GM19023 (cell line): ENCODE measurements around the gene USP10.

Source experiments
- ATAC-seq: cut with Tn5 transposase; IDR thresholded peaks from one replicate; pipeline ENCODE4 v1.9.1; 2021; ENCODE audit warnings: mild to moderate bottlenecking, moderate library complexity; ENCODE audit not compliant: unreplicated experiment

Gene USP10

DNA sequence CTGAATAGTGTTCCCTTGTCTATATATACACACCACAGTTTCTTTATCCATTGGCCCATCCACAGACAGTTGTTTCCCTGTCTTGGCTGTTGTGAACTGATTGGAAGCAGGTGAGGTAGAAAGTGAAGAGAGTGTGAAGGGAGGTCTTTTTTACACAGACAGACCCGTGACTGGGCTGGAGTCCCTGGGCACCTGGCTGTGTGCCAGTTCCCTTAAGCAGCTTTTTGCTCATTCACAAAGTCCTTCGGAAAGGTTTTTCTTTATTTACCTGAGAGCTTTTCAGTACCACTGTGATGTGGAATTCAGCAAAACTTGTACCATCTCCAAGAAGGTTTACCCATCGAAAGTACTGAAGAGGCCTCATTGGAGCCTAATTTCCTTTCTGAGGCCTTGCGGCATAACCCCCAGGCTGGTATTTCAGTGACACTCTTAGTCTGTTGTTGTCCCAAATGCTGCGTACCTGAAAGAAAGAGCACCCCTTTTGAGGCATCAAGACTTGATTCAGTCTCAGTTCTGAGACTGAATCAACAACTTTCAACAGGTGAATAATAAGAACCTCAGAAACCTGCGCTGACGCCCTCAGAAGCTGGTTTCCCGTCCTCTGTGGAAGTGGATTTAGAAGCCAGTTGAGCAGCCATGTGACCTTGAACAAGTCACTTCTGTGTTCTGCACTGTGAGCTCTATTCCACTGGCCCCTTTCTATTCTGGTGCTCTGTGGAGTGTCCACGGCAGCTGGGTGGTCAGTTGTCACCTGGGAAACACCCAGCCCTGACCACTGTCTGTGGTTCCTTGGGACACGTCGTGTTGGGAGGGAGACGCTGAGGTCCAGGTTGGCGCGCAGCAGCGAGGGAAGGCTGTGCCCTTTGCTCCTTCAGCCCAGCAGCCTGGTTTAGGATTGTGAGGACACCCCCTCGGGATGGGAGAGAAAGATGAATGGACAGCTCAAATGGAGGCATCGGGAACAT, 66.1 kb downstream of the USP10 start:
- no peak for ATAC-seq

GRCh38 chr16:84766978-84767773, 67.4 kb downstream of the USP10 start:
- no peak for ATAC-seq

DNA sequence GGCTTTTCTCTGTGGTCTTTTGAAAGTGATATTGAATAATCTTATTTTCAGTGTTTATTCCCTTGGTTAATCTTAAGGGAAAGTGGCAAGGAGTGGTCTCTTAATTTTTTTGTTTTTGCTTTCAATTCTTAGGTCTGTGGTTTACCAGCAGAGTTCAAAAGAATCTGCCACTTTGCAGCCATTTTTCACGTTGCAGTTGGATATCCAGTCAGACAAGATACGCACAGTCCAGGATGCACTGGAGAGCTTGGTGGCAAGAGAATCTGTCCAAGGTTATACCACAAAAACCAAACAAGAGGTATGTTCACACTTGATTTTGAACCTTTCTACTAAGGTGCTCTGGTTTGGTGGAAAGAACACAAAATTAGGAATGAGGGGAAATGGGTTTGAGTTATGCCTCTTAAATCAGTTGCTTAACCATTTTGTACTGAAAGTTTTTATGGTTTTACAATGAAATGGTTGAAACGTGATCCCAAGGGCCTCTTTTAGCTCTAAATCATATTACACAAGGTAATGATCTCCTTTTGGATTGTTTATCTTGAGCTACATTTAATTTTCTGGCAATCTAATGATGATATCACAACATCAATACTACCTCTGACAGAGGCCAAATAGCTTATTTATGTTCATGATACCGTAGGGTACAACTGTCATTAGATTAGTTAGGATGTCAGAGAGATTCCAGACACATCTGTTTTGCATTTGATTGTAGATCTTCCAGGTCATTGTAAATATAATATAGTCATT, 68.4 kb downstream of the USP10 start:
- no peak for ATAC-seq

GRCh38 chr16:84768808-84769197, 69.0 kb downstream of the USP10 start:
- no peak for ATAC-seq

GRCh38 chr16:84769416-84769815, 69.6 kb downstream of the USP10 start:
- ATAC-seq, result no peak

DNA sequence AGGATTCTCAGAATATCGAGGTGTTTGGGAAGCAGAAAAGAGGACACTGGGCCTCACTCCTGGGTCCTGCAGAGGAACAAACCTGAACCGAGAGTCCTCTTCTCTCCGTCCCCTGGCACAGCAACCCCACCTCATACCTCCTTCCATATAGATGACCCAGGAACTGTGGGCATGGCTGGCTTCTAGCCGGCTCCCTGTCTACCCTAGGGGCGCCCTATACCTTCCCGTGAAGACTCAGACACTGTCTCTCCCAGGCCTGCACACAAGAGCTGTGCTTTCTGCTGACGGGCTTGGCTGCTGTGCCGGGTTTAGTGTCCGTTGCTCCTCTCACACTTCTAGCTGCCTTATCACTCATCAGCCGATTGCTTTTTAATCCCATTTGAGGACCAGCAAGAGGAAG, 73.5 kb downstream of the USP10 start:
- no peak for ATAC-seq

GRCh38 chr16:84774810-84775209, 75.0 kb downstream of the USP10 start:
- ATAC-seq, result no peak

- ATAC-seq, result no peak
These were observed 75.5 kb downstream of the USP10 start for GRCh38 chr16:84775262-84775810.

DNA sequence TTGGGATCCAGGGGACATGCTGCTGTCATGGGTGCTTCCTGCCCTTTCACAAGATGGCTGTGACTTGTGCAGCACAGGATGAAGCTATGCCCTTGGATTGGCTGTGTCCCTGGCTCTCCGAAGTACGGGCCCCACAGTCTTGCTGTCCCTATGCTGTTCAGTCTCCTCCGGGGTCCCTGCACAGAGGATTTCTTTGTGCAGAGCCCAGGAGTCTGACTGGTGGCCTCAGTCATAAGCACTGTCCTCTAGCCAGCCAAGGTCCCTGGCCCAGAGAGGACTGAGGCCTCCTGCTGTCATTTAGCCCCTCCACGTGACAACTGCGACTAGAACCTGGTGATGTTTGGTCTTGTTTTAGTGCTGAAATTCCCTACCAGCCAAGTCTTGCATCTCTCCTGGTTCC, 77.6 kb downstream of the USP10 start:
- no peak for ATAC-seq

- no peak for ATAC-seq
These were observed 78.9 kb downstream of the USP10 start for GRCh38 chr16:84778720-84779119.

- ATAC-seq, result no peak
These were observed 80.3 kb downstream of the USP10 start for GRCh38 chr16:84780063-84780462.

DNA sequence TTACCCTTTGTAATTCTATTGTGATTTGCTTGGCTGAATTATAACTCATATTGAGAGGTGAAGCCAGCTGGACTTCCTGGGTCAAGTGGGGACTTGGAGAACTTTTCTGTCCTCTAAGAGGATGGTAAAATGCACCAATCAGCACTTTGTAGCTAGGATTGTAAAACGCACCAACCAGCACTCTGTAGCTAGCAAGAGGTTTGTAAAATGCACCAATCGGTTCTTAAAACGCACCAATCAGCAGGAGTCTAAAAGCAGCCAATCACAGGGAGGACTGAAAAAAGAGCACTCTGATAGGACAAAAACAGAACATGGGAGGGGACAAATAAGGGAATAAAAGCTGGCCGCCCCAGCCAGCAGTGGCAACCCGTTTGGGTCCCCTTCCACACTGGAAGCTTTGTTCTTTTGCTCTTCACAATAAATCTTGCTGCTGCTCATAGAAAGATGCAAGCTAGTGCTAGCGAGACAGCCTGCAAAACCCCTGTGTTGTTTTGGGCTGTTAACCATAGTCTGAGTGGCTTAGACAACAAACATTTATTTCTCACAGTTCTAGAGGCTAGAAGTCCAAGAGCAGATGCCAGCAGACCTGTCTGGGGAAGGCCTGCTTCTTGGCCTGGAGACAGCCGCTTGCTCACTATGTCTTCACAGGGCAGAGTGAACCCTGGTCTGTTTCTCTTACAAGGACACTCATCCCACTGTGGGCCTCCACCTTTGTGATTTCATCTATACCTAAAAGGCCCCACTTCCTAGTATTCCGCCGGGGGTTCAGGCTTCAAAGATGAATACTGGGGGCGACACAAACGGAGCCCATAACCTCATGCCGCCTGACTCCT, 81.0 kb downstream of the USP10 start:
- ATAC-seq, result no peak

DNA sequence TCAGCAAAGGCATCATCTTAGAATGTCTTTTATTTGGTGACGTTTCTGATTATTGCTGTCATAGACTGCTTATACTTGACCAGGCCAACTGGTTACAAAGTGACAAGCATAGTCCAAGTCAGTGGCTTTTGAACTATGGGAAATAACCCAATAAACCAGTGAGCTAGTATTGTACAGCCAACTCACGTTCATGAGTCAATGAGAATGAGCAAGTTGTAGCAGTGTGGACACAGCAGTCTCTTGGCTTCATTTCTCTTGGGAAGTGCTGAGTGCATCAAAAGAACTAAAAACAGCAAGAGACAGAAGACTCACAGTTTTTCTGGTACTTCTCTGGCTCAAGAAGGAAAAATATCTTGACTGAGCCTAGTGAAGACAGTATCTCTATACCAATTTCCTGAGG, 83.0 kb downstream of the USP10 start:
- no peak for ATAC-seq

- ATAC-seq, result no peak
These were observed 86.2 kb downstream of the USP10 start for GRCh38 chr16:84785843-84786581.

DNA sequence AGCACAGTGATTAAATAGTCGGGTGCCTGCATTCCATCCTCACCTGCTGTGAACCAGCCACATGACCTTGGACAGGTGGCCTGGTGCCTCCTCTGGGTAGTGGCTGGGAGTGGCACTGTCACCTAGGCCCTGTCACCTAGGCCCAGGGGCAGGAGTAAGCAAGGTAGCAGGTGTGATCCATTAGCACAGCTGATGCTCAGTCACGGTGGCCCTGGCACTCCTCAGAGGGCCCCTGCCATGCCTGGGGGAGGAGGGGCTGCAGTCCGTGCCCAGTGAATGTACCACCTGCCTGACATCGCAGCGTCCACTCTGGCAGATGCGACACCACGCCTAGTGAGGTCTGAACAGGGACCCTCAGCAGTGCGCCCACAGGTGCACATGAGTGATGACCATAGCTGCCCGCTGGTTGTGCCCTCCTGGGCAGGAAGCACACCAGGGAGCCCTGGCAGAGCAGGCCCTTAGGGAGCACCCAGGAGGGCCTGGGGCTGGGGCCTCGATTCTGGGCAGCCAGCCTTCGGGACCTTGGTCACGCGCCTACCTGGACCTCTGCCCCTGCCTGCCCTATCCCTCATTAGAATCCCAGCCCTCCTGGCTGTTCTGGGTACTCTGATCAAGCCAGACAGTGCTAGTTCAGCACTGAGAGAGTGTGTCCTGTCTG, 86.9 kb downstream of the USP10 start:
- ATAC-seq, result no peak

DNA sequence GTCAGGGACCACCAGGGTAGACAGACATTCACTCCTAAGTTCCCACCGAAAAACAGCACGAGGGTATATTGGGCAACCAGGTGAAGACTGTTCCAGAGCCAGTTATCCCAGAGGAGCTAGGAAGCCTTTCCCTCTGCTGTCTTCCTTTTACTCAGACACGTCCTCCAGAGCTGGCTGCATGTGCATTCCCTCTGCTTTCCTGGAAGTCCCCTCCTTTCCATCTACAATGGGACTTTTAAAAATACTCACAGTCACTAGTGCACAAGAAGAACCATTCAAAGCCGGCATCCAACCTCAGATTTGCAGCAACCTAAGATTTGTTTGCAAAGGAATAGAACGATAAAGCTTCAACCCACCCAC, 87.4 kb downstream of the USP10 start:
- no peak for ATAC-seq

DNA sequence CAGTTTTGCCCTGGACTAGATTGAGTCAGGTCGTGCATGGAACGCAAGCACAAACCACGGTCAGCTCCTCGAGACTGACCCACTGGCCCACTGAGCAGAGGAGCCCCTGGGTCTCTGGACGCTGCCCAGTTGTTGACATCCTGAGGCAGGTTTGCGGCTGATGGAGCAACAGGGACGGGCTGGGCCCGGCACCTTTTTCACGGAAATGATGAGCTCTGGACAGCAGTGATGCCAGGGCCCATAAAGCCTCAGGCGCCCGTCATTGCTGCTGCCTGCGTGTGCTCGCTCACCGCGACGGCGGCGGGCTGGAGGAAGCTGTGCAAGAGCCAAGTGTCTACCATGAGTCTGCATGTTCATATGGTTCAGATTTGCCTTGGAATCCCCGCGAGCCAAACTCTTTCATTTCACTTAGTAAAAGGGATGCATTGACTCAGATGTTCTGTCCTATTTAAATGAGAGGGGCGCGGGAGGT, 89.2 kb downstream of the USP10 start:
- ATAC-seq, result no peak

DNA sequence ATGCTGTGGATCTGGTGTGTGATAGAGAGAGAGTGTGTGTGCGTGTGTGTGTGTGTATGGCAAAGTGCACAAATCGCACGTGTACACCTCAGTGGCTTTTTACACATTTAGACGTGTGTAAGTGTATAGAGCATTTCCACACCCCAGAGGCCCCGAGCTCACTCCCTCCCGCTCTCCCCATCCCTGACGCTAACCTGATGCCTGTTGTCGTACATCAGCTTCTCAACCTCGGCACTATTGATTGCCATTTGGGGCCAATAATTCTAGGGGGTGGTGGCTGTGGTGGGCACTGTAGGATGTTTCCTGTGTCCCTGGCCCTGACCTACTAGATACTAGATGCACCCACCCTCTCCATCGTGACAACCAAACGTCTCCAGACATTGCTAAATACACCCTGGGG, 89.6 kb downstream of the USP10 start:
- ATAC-seq, result no peak

DNA sequence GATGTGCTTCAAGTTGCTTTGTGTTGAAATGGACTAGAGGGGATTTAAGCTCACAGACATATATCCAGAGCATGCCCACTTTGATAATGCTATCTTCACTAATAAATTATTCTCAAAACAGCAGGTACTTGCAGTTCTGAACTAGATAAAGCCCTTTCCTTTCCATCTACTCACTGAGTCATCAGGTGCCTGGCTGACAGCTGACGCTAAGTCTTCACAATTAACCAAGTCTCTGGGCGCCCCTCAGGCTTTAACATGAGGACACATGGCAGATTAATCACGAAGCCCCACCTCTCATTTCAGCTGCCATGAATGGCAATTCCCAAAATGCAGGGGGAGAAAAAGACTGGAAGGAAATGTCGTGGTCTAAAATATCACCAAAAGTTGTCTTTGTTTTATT, 90.5 kb downstream of the USP10 start:
- ATAC-seq, result no peak
